Panc1 (cell line): ENCODE measurements around the gene PPP4R1.

ENCODE experiments used
- POLR2AphosphoS5 ChIP-seq: IDR thresholded peaks from 2 replicates; pipeline ENCODE4 v1.6.1; 2012; ENCODE audit warnings: mild to moderate bottlenecking, low read depth, low read length, moderate library complexity
- TF ChIP-seq, protein P1 (sequence below): fragments of 450-650 bp; IDR thresholded peaks from 2 replicates; pipeline ENCODE4 v1.5.1; 2017; ENCODE audit warnings: mild to moderate bottlenecking

DNA sequence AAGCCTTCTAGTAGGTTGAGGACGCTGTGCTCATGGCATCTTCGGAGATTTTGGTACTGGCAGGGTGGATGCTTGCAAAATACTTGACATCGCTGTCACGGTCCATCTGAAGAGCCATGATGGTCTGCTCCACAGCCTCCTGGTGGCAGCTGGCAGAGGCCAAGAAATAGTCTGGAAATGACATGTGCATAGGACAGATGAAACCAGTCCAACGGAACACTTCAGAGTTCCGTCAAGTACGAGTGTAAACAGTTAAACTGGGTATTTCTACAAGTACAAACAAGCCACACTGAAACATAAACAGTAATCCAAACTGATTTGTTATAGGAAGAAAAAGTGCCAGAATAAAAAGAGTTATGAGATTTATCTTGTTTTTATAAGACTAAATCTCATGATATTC is 66.6 kb downstream of the PPP4R1 start:
- TF ChIP-seq, protein P1, sequence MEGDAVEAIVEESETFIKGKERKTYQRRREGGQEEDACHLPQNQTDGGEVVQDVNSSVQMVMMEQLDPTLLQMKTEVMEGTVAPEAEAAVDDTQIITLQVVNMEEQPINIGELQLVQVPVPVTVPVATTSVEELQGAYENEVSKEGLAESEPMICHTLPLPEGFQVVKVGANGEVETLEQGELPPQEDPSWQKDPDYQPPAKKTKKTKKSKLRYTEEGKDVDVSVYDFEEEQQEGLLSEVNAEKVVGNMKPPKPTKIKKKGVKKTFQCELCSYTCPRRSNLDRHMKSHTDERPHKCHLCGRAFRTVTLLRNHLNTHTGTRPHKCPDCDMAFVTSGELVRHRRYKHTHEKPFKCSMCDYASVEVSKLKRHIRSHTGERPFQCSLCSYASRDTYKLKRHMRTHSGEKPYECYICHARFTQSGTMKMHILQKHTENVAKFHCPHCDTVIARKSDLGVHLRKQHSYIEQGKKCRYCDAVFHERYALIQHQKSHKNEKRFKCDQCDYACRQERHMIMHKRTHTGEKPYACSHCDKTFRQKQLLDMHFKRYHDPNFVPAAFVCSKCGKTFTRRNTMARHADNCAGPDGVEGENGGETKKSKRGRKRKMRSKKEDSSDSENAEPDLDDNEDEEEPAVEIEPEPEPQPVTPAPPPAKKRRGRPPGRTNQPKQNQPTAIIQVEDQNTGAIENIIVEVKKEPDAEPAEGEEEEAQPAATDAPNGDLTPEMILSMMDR, result no peak
- TF ChIP-seq POLR2AphosphoS5, result no peak
